Activated CD8-positive, alpha-beta memory T cell treated with anti-CD3 and anti-CD28 coated beads, Interleukin-2, amount 50 U/mL, for 1 hour (primary cell): ENCODE measurements around the gene SKIC2.
"Not testable (repeated sequence)": the region's sequence is repeated elsewhere in the genome, so short reads cannot be mapped to it uniquely, and the experiment has no call there.

Source experiments
- DNase-seq: peaks from one replicate; pipeline ENCODE4 v3.0.0-alpha.2; 2020; ENCODE audit errors: extremely low read depth

Gene SKIC2

GRCh38 chr6:32004864-32005537, 46.0 kb downstream of the SKIC2 start:
- not testable (repeated sequence) for DNase-seq

GRCh38 chr6:32005538-32005880, 46.5 kb downstream of the SKIC2 start:
- DNase-seq: not testable (repeated sequence)

- DNase-seq: not testable (repeated sequence)
Observed at GRCh38 chr6:32005991-32006529, 47.1 kb downstream of the SKIC2 start.

GRCh38 chr6:32007086-32007485, 48.1 kb downstream of the SKIC2 start:
- not testable (repeated sequence) for DNase-seq

GRCh38 chr6:32008037-32008436, 49.1 kb downstream of the SKIC2 start:
- DNase-seq: not testable (repeated sequence)

- not testable (repeated sequence) for DNase-seq
Observed at GRCh38 chr6:32008616-32009015, 49.6 kb downstream of the SKIC2 start.

- not testable (repeated sequence) for DNase-seq
Observed at GRCh38 chr6:32009537-32009936, 50.6 kb downstream of the SKIC2 start.

GRCh38 chr6:32010856-32011530, 52.0 kb downstream of the SKIC2 start:
- DNase-seq: not testable (repeated sequence)

GRCh38 chr6:32012941-32013617, 54.1 kb downstream of the SKIC2 start:
- not testable (repeated sequence) for DNase-seq

- DNase-seq: not testable (repeated sequence)
Observed at GRCh38 chr6:32013738-32014137, 54.8 kb downstream of the SKIC2 start.

GRCh38 chr6:32014547-32014946, 55.6 kb downstream of the SKIC2 start, which contains the start of gene C4B:
Gene C4B, plus strand, starts transcription at chr6:32014795. Its CDS starts 51 bp downstream, at chr6:32014846.
- not testable (repeated sequence) for DNase-seq
